Muscle layer of duodenum (tissue), 2 donors: Measurements from ENCODE around the gene PTPN11.
"Not testable (repeated sequence)": the region's sequence is repeated elsewhere in the genome, so short reads cannot be mapped to it uniquely, and the experiment has no call there.

Experiments used
- H3K27ac ChIP-seq: one replicate; pipeline ENCODE4 v1.7.0; 2013; ENCODE audit warnings: mild to moderate bottlenecking, low read length
- H3K27me3 ChIP-seq: one replicate; pipeline ENCODE4 v1.7.0; 2013; ENCODE audit warnings: low read depth, mild to moderate bottlenecking, control low read depth, low read length
- H3K36me3 ChIP-seq, 2 donors: one replicate each; pipeline ENCODE4 v1.7.0; 2013; ENCODE audit warnings: low read length in 2 of 2, control low read depth in 1 of 2, mild to moderate bottlenecking in 1 of 2; ENCODE audit not compliant: insufficient read depth in 2 of 2, control insufficient read depth in 1 of 2
- H3K4me1 ChIP-seq, 2 donors: one replicate each; pipeline ENCODE4 v1.7.0; 2013; ENCODE audit warnings: low read length in 2 of 2, mild to moderate bottlenecking in 2 of 2, control low read depth in 1 of 2, moderate library complexity in 1 of 2; ENCODE audit not compliant: insufficient read depth in 2 of 2, control insufficient read depth in 1 of 2
- H3K4me3 ChIP-seq, 2 donors: one replicate each; pipeline ENCODE4 v1.7.0; 2013; ENCODE audit warnings: low read length in 2 of 2, low read depth in 1 of 2, mild to moderate bottlenecking in 1 of 2
- H3K9me3 ChIP-seq, 2 donors: one replicate each; pipeline ENCODE4 v1.7.0; 2013; ENCODE audit warnings: low read length in 2 of 2, control low read depth in 1 of 2, mild to moderate bottlenecking in 1 of 2; ENCODE audit not compliant: control insufficient read depth in 1 of 2
- donor health status: healthy.

The PTPN11 gene

DNA sequence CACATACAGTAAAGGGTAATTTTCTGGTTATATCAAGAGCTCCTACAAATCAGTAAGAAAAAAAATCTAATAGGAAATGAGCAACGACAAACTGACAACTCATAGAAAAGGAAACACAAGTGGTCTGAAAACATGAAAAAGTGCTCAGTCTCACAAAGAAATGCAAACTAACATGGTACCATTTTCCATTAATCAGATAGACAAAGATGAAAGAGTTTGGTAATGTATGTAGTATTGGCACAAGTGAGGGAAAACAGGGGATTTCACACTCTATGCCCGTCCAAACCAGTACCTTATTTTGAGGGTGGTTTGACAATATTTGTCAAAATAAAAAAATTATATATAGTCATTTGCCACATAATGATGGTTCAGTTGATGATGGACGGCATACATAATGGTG is 13.2 kb downstream of the PTPN11 start:
- no peak overlapping the region for H3K27ac ChIP-seq
- no peaks in the 10 kb centered on the region for H3K9me3 ChIP-seq
- no peaks in the 10 kb centered on the region for H3K4me1 ChIP-seq
- H3K36me3 ChIP-seq, result no peaks in the 10 kb centered on the region
- no peak overlapping the region for H3K4me3 ChIP-seq
- H3K27me3 ChIP-seq, result no peaks in the 10 kb centered on the region

DNA sequence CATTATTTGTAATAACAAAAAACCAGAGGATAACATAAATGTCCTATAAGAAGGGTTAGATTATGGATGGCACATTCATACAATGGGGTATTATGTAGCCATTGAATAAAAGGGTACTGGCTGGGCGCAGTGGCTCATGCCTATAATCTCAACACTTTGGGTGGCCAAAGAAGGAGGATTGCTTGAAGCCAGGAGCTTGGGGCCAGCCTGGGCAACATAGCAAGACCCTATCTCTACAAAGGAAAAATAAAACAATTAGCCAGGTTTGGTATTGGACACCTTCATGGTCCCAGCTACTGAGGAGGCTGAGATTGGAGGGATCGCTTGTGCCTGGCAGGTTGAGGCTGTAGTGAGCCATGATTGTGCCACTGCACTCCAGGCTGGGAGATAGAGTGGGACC is 14.8 kb downstream of the PTPN11 start:
- no peak overlapping the region for H3K27ac ChIP-seq
- no peaks in the 10 kb centered on the region for H3K27me3 ChIP-seq
- H3K9me3 ChIP-seq, result no peaks in the 10 kb centered on the region
- H3K36me3 ChIP-seq, result no peaks in the 10 kb centered on the region
- no peaks in the 10 kb centered on the region for H3K4me1 ChIP-seq
- H3K4me3 ChIP-seq, result no peak overlapping the region

- not testable (repeated sequence) for H3K36me3 ChIP-seq, H3K4me1 ChIP-seq, H3K27ac ChIP-seq, H3K9me3 ChIP-seq, H3K27me3 ChIP-seq, H3K4me3 ChIP-seq
Measured at GRCh38 chr12:112438645-112439044, 19.9 kb downstream of the PTPN11 start.

DNA sequence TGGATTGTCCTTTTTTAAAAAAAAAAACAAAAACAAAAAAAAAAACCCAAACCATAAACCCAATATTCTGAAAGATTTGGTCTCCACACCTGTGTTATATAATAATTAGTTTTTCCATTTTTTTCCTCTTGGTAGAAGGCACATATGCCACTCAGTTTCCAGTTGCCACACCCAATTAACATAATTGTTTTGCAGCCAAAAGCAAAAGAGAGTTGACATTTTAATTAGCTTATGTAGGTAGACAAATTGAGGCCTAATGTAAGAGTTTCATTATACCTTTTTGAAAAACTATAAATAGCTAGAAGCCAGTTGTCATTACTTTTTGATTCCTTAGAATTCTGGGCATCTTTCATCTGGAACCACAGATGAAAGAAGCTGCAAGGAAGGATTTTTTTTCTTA is 21.0 kb downstream of the PTPN11 start:
- no peaks in the 10 kb centered on the region for H3K36me3 ChIP-seq
- H3K27me3 ChIP-seq, result no peaks in the 10 kb centered on the region
- no peaks in the 10 kb centered on the region for H3K9me3 ChIP-seq
- no peaks in the 10 kb centered on the region for H3K4me1 ChIP-seq
- no peak overlapping the region for H3K4me3 ChIP-seq
- no peak overlapping the region for H3K27ac ChIP-seq

DNA sequence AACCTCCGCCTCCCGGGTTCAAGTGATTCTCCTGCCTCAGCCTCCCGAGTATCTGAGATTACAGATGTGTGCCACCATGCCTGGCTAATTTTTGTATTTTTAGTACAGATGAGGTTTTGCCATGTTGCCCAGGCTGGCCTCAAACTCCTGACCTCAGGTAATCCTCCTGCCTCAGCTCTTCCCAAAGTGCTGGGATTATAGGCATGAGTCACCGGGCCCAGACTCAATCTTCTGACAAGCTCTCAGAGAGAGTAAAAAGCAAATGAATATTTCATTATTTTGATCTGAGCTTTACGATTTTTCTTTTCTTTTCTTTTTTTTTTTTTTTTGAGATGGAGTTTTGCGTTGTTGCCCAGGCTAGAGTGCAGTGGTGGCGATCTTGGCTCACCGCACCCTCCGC is 21.9 kb downstream of the PTPN11 start:
- not testable (repeated sequence) for H3K4me3 ChIP-seq, H3K27me3 ChIP-seq, H3K27ac ChIP-seq

DNA sequence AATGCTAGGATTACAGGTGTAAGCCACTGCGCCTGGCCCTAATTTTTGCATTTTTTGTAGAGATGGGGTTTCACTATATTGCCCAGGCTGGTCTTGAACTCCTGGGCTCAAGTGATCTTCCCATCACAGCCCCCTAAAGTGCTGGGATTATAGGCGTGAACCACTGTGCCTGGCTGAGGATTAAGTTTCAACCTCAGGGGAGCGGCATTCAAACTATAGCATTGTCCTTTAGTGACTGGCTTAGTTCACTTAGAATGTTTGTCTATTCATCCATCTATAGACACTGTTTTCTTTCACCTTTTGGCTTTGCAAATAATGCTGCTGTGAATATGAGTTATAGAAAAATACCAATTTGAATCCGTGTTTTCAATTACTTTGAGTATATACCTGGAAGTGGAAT is 25.2 kb downstream of the PTPN11 start:
- Histone ChIP-seq H3K9me3 (no peaks in the 10 kb centered on the region), H3K4me3 (no peak overlapping the region), H3K36me3 (peaks cover 6% of the 10 kb centered on the region in 2 donors), H3K27me3 (no peaks in the 10 kb centered on the region), H3K27ac (no peak overlapping the region), H3K4me1 (no peaks in the 10 kb centered on the region)

More for the DNA sequence above, 21.9 kb downstream of the PTPN11 start:
- not testable (repeated sequence) for H3K9me3 ChIP-seq, H3K4me1 ChIP-seq, H3K36me3 ChIP-seq

GRCh38 chr12:112446008-112446725 is 27.4 kb downstream of the PTPN11 start:
- Histone ChIP-seq H3K9me3 (no peaks in the 10 kb centered on the region), H3K36me3 (peaks cover 19 to 21% of the 10 kb centered on the region in 2 donors), H3K27me3 (no peaks in the 10 kb centered on the region)

GRCh38 chr12:112447106-112447505 is 28.4 kb downstream of the PTPN11 start:
- H3K27me3 ChIP-seq, result no peaks in the 10 kb centered on the region
- H3K9me3 ChIP-seq, result no peaks in the 10 kb centered on the region
- H3K36me3 ChIP-seq, result peaks cover 21 to 23% of the 10 kb centered on the region in 2 donors
- H3K4me3 ChIP-seq, result no peak overlapping the region
- H3K4me1 ChIP-seq, result no peaks in the 10 kb centered on the region
- no peak overlapping the region for H3K27ac ChIP-seq

More at GRCh38 chr12:112446008-112446725, 27.4 kb downstream of the PTPN11 start:
- no peak overlapping the region for H3K27ac ChIP-seq
- no peak overlapping the region for H3K4me3 ChIP-seq
- no peaks in the 10 kb centered on the region for H3K4me1 ChIP-seq

DNA sequence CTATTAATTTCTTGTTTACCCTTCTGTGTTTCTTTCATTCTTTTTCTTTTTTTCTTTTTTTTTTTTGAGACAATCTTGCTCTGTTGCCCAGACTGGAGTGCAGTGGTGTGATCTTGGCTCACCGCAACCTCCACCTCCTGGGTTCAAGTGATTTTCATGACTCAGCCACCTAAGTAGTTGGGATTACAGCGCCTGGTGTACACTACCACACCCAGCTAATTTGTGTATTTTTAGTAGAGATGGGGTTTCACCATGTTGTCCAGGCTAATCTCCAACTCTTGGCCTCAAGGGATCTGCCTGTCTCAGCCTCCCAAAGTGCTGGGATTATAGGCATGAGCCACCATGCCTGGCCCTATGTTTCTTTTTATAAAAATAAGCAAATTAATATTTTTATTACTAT is 29.4 kb downstream of the PTPN11 start:
- not testable (repeated sequence) for H3K27me3 ChIP-seq, H3K9me3 ChIP-seq, H3K4me1 ChIP-seq, H3K27ac ChIP-seq, H3K4me3 ChIP-seq
- peaks cover 21 to 26% of the 10 kb centered on the region in 2 donors for H3K36me3 ChIP-seq

- Histone ChIP-seq H3K4me3 (no peak overlapping the region), H3K27me3 (no peaks in the 10 kb centered on the region), H3K27ac (no peak overlapping the region), H3K9me3 (no peaks in the 10 kb centered on the region), H3K4me1 (no peaks in the 10 kb centered on the region), H3K36me3 (peaks cover 29 to 31% of the 10 kb centered on the region in 2 donors)
Measured at GRCh38 chr12:112450725-112451124, 32.0 kb downstream of the PTPN11 start.

DNA sequence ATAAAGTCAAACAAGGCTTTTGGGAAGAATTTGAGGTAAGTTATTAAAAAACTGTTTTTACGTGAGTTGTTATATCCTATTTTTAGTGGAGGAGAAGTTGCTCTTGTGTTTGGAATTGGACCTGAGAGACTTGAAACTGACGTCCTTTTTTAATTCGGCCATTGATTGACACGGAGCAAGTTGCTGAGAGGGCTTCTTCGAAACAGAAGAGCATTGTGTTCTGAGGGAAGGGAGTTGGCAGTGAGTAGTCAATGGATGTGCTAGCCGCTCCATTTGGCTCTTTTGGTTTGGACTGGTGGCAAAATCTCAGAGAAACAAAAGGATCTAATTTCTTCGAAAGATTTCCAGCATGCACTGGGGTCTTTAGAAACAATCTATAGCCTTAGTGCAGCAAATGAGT is 37.3 kb downstream of the PTPN11 start:
- Histone ChIP-seq H3K36me3 (peaks cover 26 to 33% of the 10 kb centered on the region in 2 donors), H3K4me3 (no peak overlapping the region), H3K4me1 (no peaks in the 10 kb centered on the region), H3K27me3 (no peaks in the 10 kb centered on the region), H3K27ac (no peak overlapping the region), H3K9me3 (no peaks in the 10 kb centered on the region)

DNA sequence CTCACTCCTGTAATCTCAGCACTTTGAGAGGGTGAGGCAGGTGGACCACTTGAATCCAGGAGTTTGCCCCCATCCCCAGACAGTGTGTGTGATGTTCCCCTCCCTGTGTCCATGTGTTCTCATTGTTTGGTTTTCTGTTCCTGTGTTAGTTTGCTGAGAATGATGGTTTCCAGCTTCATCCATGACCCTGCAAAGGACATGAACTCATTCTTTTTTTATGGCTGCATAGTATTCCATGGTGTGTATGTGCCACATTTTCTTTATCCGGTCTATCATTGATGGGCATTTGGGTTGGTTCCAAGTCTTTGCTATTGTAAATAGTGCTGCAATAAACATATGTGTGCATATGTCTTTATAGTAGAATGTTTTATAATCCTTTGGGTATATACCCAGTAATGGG is 38.4 kb downstream of the PTPN11 start:
- H3K9me3 ChIP-seq, H3K27ac ChIP-seq, H3K27me3 ChIP-seq, H3K4me1 ChIP-seq, H3K4me3 ChIP-seq: not testable (repeated sequence)
- peaks cover 21 to 33% of the 10 kb centered on the region in 2 donors for H3K36me3 ChIP-seq
